Regular cardiac myocyte (primary cell): ENCODE measurements around the gene NTRK1. TPM values are rescaled to one million over a fixed set of nuclear protein-coding genes. Genes with fewer than 3 reads are reported as not detected.

Source experiments
- total RNA-seq: library from RNA; depleted of rRNA; stranded (reverse); fragments of >200 nt; gene quantifications from 2 replicates; pipeline ENCODE4 v1.2.3, GENCODE V29; 2014

The NTRK1 gene
- 0.77 and 1.1 TPM in 2 replicates for total RNA-seq

DNA sequence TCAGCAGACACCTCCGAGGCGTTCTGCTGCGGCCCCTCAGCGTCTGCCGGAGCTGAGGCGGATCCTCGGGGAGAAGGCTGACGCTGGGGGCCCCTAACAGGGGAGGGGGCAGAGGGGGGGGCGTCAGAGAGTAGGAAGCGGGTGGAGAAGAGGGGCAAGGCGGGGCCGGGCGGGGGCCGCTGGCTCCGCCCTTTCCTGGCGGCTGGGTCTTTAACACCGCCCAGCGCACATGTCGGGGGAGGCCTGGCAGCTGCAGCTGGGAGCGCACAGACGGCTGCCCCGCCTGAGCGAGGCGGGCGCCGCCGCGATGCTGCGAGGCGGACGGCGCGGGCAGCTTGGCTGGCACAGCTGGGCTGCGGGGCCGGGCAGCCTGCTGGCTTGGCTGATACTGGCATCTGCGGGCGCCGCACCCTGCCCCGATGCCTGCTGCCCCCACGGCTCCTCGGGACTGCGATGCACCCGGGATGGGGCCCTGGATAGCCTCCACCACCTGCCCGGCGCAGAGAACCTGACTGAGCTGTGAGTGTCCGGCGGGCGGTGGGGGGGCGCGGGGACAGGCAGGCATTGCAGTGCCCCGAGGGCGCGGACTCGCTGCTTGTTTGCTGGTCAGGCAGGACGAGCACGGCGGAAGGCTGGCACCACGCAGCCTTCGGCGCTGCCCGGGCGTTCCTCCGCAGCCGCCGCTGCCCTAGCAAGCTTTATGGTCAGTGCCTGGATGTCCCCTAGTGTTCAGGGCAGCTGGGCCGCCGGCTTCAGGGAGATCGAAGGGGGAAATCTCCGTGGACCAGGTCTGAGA lies at the start of gene NTRK1:
Gene NTRK1 (plus strand): TSS at position 238 of the 796 bp plus-strand sequence. CDS start 70 bp downstream, at position 308.

GRCh38 chr1:156816561-156817328 lies 43.9 kb upstream of the NTRK1 start, which contains the start of gene SH2D2A:
Gene SH2D2A (minus strand): TSS chr1:156816848. CDS start chr1:156816708, 140 bp downstream.

DNA sequence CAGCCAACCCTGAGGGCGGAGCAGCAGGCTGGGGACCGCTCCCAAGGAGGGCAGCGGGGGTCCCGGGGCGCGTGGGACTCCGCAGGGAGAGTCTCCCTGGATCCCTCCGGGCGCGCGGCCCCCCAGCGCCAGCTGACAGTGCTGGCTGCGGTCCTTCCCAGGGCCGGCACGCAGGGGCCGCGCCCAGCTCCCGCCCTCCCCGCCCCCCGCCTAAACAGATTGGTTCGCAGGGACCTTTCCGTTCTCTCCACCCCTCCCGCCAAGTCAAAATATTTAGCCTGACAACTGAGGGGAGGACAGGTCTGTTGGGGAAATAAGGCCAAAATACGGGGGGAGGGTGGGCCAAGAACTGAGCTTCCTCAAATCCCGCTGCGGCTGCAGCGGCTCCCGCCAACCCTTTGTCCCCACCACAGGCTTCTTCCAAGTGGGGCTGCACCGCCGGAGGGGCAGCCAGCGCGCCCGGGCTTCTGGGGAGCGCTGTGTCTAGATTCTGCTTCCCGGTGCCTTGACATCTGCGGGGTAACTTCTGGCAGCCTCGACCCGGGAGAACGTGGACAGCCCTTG lies 1.6 kb upstream of the NTRK1 start, which contains the start of gene INSRR:
Gene INSRR (minus strand): TSS at position 159 of the 564 bp plus-strand sequence. CDS start 496 bp downstream, outside the sequence.

GRCh38 chr1:156893048-156893953 lies 32.6 kb downstream of the NTRK1 start, which contains the start of gene PEAR1:
Gene PEAR1 (plus strand): TSS chr1:156893718. CDS start chr1:156903927, 10,209 bp downstream.

GRCh38 chr1:156920233-156921052 lies 59.8 kb downstream of the NTRK1 start, which contains the start of gene LRRC71:
Gene LRRC71 (plus strand): TSS chr1:156920632. CDS start chr1:156920804, 172 bp downstream.

Other genes with a start within 250 kb of the NTRK1 start
- gene HAPLN2, start 241.4 kb upstream of the NTRK1 start, total RNA-seq = not detected in 2 replicates
- under 0.01 TPM in 1 of 2 replicates, not detected in the other for gene BCAN, start 218.7 kb upstream of the NTRK1 start, total RNA-seq
- gene NES, start 183.5 kb upstream of the NTRK1 start, total RNA-seq = 49.6 and 145 TPM in 2 replicates
- gene CRABP2, start 155.3 kb upstream of the NTRK1 start, total RNA-seq = 7.9 and 8.1 TPM in 2 replicates
- 10.4 and 12.8 TPM in 2 replicates for gene METTL25B, start 132.4 kb upstream of the NTRK1 start, total RNA-seq
- gene ISG20L2, start 132.1 kb upstream of the NTRK1 start, total RNA-seq = 6.5 and 10.9 TPM in 2 replicates
- 30.7 and 69.2 TPM in 2 replicates for gene MRPL24, start 119.8 kb upstream of the NTRK1 start, total RNA-seq
- 101 and 184 TPM in 2 replicates for gene HDGF, start 109.2 kb upstream of the NTRK1 start, total RNA-seq
- gene PRCC, start 93.3 kb upstream of the NTRK1 start, total RNA-seq = 6.8 and 14.6 TPM in 2 replicates
- 0.28 and 1.2 TPM in 2 replicates for gene SH2D2A, start 44.0 kb upstream of the NTRK1 start, total RNA-seq
- gene INSRR, start 1.7 kb upstream of the NTRK1 start, total RNA-seq = under 0.01 TPM in 1 of 2 replicates, not detected in the other
- 4.5 and 9.2 TPM in 2 replicates for gene PEAR1, start 32.9 kb downstream of the NTRK1 start, total RNA-seq
- under 0.01 and 0.56 TPM in 2 replicates for gene LRRC71, start 59.8 kb downstream of the NTRK1 start, total RNA-seq
- 20.1 and 20.9 TPM in 2 replicates for gene ARHGEF11, start 184.9 kb downstream of the NTRK1 start, total RNA-seq
- gene ETV3L, start 238.9 kb downstream of the NTRK1 start, total RNA-seq = not detected in 2 replicates